ENCODE data around the gene TRAPPC3. TPM values are rescaled to one million over a fixed set of nuclear protein-coding genes. Genes with fewer than 3 reads are reported as not detected.

The TRAPPC3 gene
- total and polyA plus RNA-seq, 2 donors (not counting 1 experiment from before 2014, with no cell fraction given) = 40.5 to 42.1 TPM

DNA sequence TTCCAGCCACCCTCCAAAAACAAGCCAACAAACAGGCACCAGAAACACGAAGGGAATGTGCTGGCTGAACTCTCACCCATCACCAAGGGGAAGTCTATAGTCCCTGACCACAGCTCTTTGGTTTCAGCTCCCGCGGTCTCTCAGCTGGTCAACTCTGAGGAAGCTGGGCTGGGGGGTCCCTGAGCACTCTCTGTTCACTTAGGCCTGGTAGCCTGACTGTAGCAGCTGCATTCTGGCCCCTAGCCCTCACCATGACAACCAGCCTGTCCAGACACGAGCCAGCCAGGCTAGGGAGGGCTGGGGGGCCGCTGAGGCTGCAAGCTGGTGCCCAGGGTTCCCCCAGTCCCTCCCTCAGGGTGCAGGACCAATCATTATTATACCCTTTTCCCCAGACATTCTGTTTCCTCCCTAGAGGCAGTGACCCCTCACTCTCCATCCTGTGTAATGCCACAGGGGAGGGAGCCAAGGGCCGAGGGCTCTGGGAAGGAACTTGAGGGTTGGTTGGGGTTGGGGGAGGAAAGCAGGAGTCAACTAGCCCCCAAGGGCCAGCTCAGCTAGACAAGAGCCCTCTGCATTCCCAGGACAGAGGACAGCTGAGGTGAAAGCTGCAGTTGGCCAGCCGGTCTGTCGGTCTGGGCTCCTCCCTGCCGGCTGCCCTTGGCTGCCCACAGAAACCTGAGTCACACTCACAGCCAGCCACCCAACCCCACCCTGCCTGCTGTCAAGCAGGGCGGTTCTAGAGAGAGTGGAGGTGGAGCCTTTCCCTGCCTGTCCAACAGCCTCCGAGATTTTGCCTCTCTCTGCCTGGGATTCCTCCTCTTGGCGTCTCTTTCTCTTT is 1.2 kb upstream of the TRAPPC3 start:
- ATAC-seq (ENCODE audit: low read depth) (peak; percentile 35), DNase-seq (peak; percentile 73)
- Mint-ChIP-seq H3K4me1 (peaks cover 63% of the 10 kb centered on the region), H3K27me3 (no peaks in the 10 kb centered on the region), H3K27ac (peak overlapping the region; percentile 98), H3K9me3 (ENCODE audit: insufficient read depth) (no peaks in the 10 kb centered on the region), H3K4me3 (peak overlapping the region; percentile 99)
- Histone ChIP-seq H3K4me1 (ENCODE audit: control insufficient read depth in 2 of 2, insufficient read depth in 2 of 2, low read length in 2 of 2) (peaks cover 38 to 49% of the 10 kb centered on the region in 2 donors), H3K9me3 (ENCODE audit: control extremely low read depth in 1 of 3, control insufficient read depth in 2 of 3, insufficient read depth in 1 of 3, low read length in 2 of 3) (no peaks in the 10 kb centered on the region), H3K27me3 (replicated peaks in 1 of 4; ENCODE audit: control extremely low read depth in 1 of 4, control insufficient read depth in 3 of 4, insufficient read depth in 4 of 4, low read length in 3 of 4) (no peaks in the 10 kb centered on the region), H3K27ac (ENCODE audit: low read length in 2 of 2) (peak overlapping the region; percentile 77 to 94), H3K4me3 (ENCODE audit: control extremely low read depth in 1 of 5, extremely low read depth in 1 of 5, insufficient read depth in 1 of 5, low read depth in 2 of 5, low read length in 4 of 5) (peak overlapping the region in 3 of 5 experiments; percentile 6 to 23 (median 16)), H3K4me2 (replicated peaks; ENCODE audit: low read depth, low read length, poor library complexity, severe bottlenecking) (peak overlapping the region; percentile 82), H4K20me1 (ENCODE audit: control insufficient read depth, insufficient read depth, low read length, poor library complexity, severe bottlenecking) (no peaks in the 10 kb centered on the region), H3K36me3 (replicated peaks in 1 of 2; ENCODE audit: control extremely low read depth in 1 of 2, control insufficient read depth in 1 of 2, extremely low read depth in 1 of 2, insufficient read depth in 2 of 2, low read length in 1 of 2) (peaks cover 2 to 7% of the 10 kb centered on the region in 2 experiments), H3K79me2 (ENCODE audit: control insufficient read depth, insufficient read depth, low read length) (peaks cover 56% of the 10 kb centered on the region), H2AFZ (ENCODE audit: insufficient read depth, low read depth, low read length, poor library complexity, severe bottlenecking) (peak overlapping the region; percentile 82), H3K9ac (ENCODE audit: low read length) (peak overlapping the region; percentile 77)
- ChIA-PET CTCF (interaction anchor here (0.6 to 9.5 kb wide), 31 partner anchors 12 to 599 kb away, joined by 3 to 187 read pairs (median 7); partner anchors contain the start of genes ADPRS, LSM10, MRPS15 and THRAP3), POLR2A (interaction anchor here (0.6 to 2.7 kb wide), 8 partner anchors 11 to 236 kb away, joined by 3 to 27 read pairs (median 6); partner anchors contain the start of genes ADPRS and THRAP3)
- TF ChIP-seq EZH2 (IDR thresholded peaks at IDR 0.05; ENCODE audit: borderline replicate concordance, insufficient read depth, low read depth, low read length, poor library complexity, severe bottlenecking) (no peak), CTCF (IDR thresholded peaks at IDR 0.05) (no peak)
- 20% methylated on average over 5 of the region's 12 CpGs for WGBS (ENCODE audit: insufficient coverage)
- intact Hi-C loops (cut with micrococcal nuclease) = loop anchor here (1.0 kb wide), 1 partner anchor 12 kb away; no protein-coding TSS in a partner anchor
